ENCODE results near the gene RBM15.

RBM15 gene

GRCh38 chr1:110393286-110393685, 54.1 kb downstream of the RBM15 start:
- Histone ChIP-seq H3K4me1 (ENCODE audit: control insufficient read depth in 1 of 2, insufficient read depth in 2 of 2, low read length in 2 of 2) (peaks cover 28 to 29% of the 10 kb centered on the region in 2 donors), H3K27ac (ENCODE audit: low read depth, low read length) (no peak overlapping the region), H3K27me3 (ENCODE audit: control insufficient read depth in 1 of 2, insufficient read depth in 2 of 2, low read length in 2 of 2) (no peaks in the 10 kb centered on the region), H3K9me3 (ENCODE audit: control insufficient read depth in 1 of 2, low read length in 2 of 2) (no peaks in the 10 kb centered on the region), H3K4me3 (ENCODE audit: low read depth in 1 of 2, low read length in 2 of 2) (peak overlapping the region in 1 of 2 donors; percentile 11), H3K36me3 (ENCODE audit: control insufficient read depth in 1 of 2, insufficient read depth in 2 of 2, low read length in 2 of 2) (peaks cover 0 to 3% of the 10 kb centered on the region in 2 donors), H3K9ac (ENCODE audit: low read depth in 1 of 2, low read length in 2 of 2) (no peak overlapping the region)

- Histone ChIP-seq H3K27me3 (ENCODE audit: control insufficient read depth in 1 of 2, insufficient read depth in 2 of 2, low read length in 2 of 2) (no peaks in the 10 kb centered on the region), H3K4me1 (ENCODE audit: control insufficient read depth in 1 of 2, insufficient read depth in 2 of 2, low read length in 2 of 2) (peaks cover 28 to 29% of the 10 kb centered on the region in 2 donors), H3K4me3 (ENCODE audit: low read depth in 1 of 2, low read length in 2 of 2) (peak overlapping the region in 1 of 2 donors; percentile 11), H3K9ac (ENCODE audit: low read depth in 1 of 2, low read length in 2 of 2) (peak overlapping the region in 1 of 2 donors; percentile 39), H3K36me3 (ENCODE audit: control insufficient read depth in 1 of 2, insufficient read depth in 2 of 2, low read length in 2 of 2) (peaks cover 0 to 6% of the 10 kb centered on the region in 2 donors), H3K27ac (ENCODE audit: low read depth, low read length) (no peak overlapping the region), H3K9me3 (ENCODE audit: control insufficient read depth in 1 of 2, low read length in 2 of 2) (no peaks in the 10 kb centered on the region)
These were observed 54.7 kb downstream of the RBM15 start for GRCh38 chr1:110393691-110394492.

- Histone ChIP-seq H3K9ac (ENCODE audit: low read depth in 1 of 2, low read length in 2 of 2) (peak overlapping the region in 1 of 2 donors; percentile 39), H3K27me3 (ENCODE audit: control insufficient read depth in 1 of 2, insufficient read depth in 2 of 2, low read length in 2 of 2) (no peaks in the 10 kb centered on the region), H3K27ac (ENCODE audit: low read depth, low read length) (no peak overlapping the region), H3K9me3 (ENCODE audit: control insufficient read depth in 1 of 2, low read length in 2 of 2) (no peaks in the 10 kb centered on the region), H3K36me3 (ENCODE audit: control insufficient read depth in 1 of 2, insufficient read depth in 2 of 2, low read length in 2 of 2) (peaks cover 0 to 9% of the 10 kb centered on the region in 2 donors), H3K4me3 (ENCODE audit: low read depth in 1 of 2, low read length in 2 of 2) (no peak overlapping the region), H3K4me1 (ENCODE audit: control insufficient read depth in 1 of 2, insufficient read depth in 2 of 2, low read length in 2 of 2) (peaks cover 28 to 29% of the 10 kb centered on the region in 2 donors)
These were observed 55.3 kb downstream of the RBM15 start for GRCh38 chr1:110394493-110394820.
